ENCODE data around the gene PCDH19.

DNA sequence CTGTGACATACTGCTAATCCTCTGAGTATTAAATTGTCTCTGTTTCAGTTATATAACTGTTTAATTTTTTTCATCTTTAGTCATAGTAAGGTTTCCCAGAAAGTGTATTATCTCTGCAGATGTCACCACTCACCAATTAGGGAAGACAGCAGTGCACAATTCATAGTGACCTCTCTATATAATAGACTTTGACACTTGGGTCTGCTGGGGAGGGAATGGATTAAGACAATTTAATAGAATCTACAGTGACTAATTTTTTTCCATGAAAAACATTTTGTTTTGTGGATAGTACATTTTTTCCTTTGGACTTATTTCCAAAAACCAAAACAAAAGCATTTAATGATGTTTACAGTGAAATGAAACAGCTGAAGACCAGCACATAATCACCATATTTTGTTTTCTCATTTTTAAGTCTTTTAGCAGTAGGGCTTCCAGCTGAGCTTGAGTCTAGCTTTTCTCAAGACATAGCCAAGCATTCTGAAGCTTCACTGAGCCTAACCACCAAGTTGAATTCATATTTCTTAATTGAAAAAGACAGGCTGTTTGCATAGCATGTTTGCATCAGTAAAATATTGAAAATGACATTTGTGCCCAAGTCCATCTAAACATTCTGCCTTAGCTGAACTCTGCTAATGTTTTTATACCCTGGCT, 69.5 kb downstream of the PCDH19 start:
- TF ChIP-seq, protein P1, sequence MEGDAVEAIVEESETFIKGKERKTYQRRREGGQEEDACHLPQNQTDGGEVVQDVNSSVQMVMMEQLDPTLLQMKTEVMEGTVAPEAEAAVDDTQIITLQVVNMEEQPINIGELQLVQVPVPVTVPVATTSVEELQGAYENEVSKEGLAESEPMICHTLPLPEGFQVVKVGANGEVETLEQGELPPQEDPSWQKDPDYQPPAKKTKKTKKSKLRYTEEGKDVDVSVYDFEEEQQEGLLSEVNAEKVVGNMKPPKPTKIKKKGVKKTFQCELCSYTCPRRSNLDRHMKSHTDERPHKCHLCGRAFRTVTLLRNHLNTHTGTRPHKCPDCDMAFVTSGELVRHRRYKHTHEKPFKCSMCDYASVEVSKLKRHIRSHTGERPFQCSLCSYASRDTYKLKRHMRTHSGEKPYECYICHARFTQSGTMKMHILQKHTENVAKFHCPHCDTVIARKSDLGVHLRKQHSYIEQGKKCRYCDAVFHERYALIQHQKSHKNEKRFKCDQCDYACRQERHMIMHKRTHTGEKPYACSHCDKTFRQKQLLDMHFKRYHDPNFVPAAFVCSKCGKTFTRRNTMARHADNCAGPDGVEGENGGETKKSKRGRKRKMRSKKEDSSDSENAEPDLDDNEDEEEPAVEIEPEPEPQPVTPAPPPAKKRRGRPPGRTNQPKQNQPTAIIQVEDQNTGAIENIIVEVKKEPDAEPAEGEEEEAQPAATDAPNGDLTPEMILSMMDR (conservative IDR thresholded peaks at IDR 0.05 in 1 of 2, IDR thresholded peaks at IDR 0.05 in 1 of 2; ENCODE audit: low read depth in 1 of 2, low read length in 2 of 2), result no peak
- no peak for TF ChIP-seq EZH2 (IDR thresholded peaks at IDR 0.05; ENCODE audit: low read length, missing control alignments)
